Osteocyte (in vitro differentiated cells): Measurements from ENCODE around the gene PRKN. TPM values are rescaled to one million over a fixed set of nuclear protein-coding genes. Genes with fewer than 3 reads are reported as not detected.

Experiments
- DNase-seq: peaks from one replicate; pipeline ENCODE4 v3.0.0; 2021; ENCODE audit warnings: mixed read lengths; ENCODE audit not compliant: unreplicated experiment; ENCODE audit errors: extremely low spot score
- H3K27ac Mint-ChIP-seq: one replicate; pipeline ENCODE4 v1.8.0; 2021; ENCODE audit warnings: mild to moderate bottlenecking, mixed read lengths; ENCODE audit not compliant: unreplicated experiment
- H3K27me3 Mint-ChIP-seq: one replicate; pipeline ENCODE4 v1.8.0; 2021; ENCODE audit warnings: mixed read lengths; ENCODE audit not compliant: unreplicated experiment
- H3K36me3 Mint-ChIP-seq: one replicate; pipeline ENCODE4 v1.8.0; 2021; ENCODE audit warnings: mixed read lengths; ENCODE audit not compliant: unreplicated experiment
- H3K4me1 Mint-ChIP-seq: one replicate; pipeline ENCODE4 v1.8.0; 2021; ENCODE audit warnings: mixed read lengths; ENCODE audit not compliant: unreplicated experiment
- H3K4me3 Mint-ChIP-seq: one replicate; pipeline ENCODE4 v1.8.0; 2021; ENCODE audit warnings: mild to moderate bottlenecking, moderate library complexity, mixed read lengths; ENCODE audit not compliant: unreplicated experiment
- H3K9me3 Mint-ChIP-seq: one replicate; pipeline ENCODE4 v1.8.0; 2021; ENCODE audit warnings: mixed read lengths; ENCODE audit not compliant: unreplicated experiment
- CTCF ChIP-seq: fragments of 200-600 bp; sonication (generic); IDR thresholded peaks from 2 replicates; pipeline ENCODE4 v1.5.0; 2021; ENCODE audit warnings: antibody characterized with exemption, mild to moderate bottlenecking, moderate library complexity
- total RNA-seq: library from RNA; stranded (reverse); gene quantifications from 2 replicates; pipeline ENCODE4 v1.2.1, GENCODE V29; 2021

The PRKN gene
- total RNA-seq, 1 donor from 2014 or later = 13.4 TPM

- DNase-seq = no peak
- Mint-ChIP-seq H3K4me1 (peaks cover 18% of the 10 kb centered on the region), H3K27me3 (no peaks in the 10 kb centered on the region), H3K4me3 (no peak overlapping the region), H3K36me3 (no peaks in the 10 kb centered on the region), H3K27ac (no peak overlapping the region), H3K9me3 (no peaks in the 10 kb centered on the region)
- no peak for TF ChIP-seq CTCF
These were observed 1247.0 kb downstream of the PRKN start for GRCh38 chr6:161480421-161481155.

- H3K27ac Mint-ChIP-seq = no peak overlapping the region
- TF ChIP-seq CTCF = no peak
- H3K9me3 Mint-ChIP-seq = no peaks in the 10 kb centered on the region
These were observed 1248.2 kb downstream of the PRKN start for GRCh38 chr6:161479376-161479775.

GRCh38 chr6:161477876-161478425 is 1249.6 kb downstream of the PRKN start:
- Mint-ChIP-seq H3K36me3 (no peaks in the 10 kb centered on the region), H3K9me3 (no peaks in the 10 kb centered on the region), H3K4me1 (peaks cover 17% of the 10 kb centered on the region), H3K27ac (no peak overlapping the region), H3K27me3 (no peaks in the 10 kb centered on the region), H3K4me3 (no peak overlapping the region)
- no peak for TF ChIP-seq CTCF
- no peak for DNase-seq

More at GRCh38 chr6:161479376-161479775, 1248.2 kb downstream of the PRKN start:
- Mint-ChIP-seq H3K4me3 (no peak overlapping the region), H3K27me3 (no peaks in the 10 kb centered on the region), H3K36me3 (no peaks in the 10 kb centered on the region), H3K4me1 (peaks cover 18% of the 10 kb centered on the region)
- DNase-seq = no peak

- no peaks in the 10 kb centered on the region for H3K9me3 Mint-ChIP-seq
- H3K27me3 Mint-ChIP-seq = no peaks in the 10 kb centered on the region
- no peaks in the 10 kb centered on the region for H3K36me3 Mint-ChIP-seq
- peaks cover 6% of the 10 kb centered on the region for H3K4me1 Mint-ChIP-seq
- no peak for DNase-seq
- no peak overlapping the region for H3K27ac Mint-ChIP-seq
- no peak for TF ChIP-seq CTCF
- no peak overlapping the region for H3K4me3 Mint-ChIP-seq
These were observed 1250.9 kb downstream of the PRKN start for GRCh38 chr6:161476711-161477110.

- no peaks in the 10 kb centered on the region for H3K4me1 Mint-ChIP-seq
- H3K27me3 Mint-ChIP-seq = no peaks in the 10 kb centered on the region
- H3K27ac Mint-ChIP-seq = no peak overlapping the region
- H3K36me3 Mint-ChIP-seq = peaks cover 3% of the 10 kb centered on the region
- no peak for DNase-seq
- H3K9me3 Mint-ChIP-seq = peaks cover 23% of the 10 kb centered on the region
- no peak for TF ChIP-seq CTCF
- no peak overlapping the region for H3K4me3 Mint-ChIP-seq
These were observed 1262.2 kb downstream of the PRKN start for GRCh38 chr6:161465403-161465802.
